ENCODE data around the gene HAGHL. TPM values are rescaled to one million over a fixed set of nuclear protein-coding genes. Genes with fewer than 3 reads are reported as not detected.

The HAGHL gene
- total RNA-seq, 2 donors from 2014 or later = 7.7 to 10.1 TPM

DNA sequence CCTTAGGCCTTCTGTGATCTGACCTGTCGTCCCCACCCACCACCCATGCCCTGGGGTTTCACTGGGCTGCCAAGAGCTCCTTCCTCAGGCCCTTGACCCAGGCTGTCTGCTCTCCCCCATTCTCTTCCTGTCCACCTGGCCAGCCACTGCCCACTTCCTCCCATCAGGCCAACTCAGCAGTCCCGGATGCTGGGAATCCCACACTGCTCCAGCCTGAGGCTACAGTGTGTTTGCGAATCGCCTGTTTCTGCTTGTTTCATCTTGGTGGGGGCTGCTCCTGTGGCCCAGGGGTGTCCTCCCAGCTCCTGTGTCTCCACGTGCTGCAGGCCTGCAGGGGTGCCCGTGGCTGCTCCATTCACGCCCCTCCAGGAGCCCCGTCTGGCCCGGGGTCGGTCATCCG lies 12.8 kb upstream of the HAGHL start:
- Histone ChIP-seq H3K4me1 (replicated peaks) (peaks cover 14% of the 10 kb centered on the region), H3K27ac (no peak overlapping the region), H3K36me3 (no peaks in the 10 kb centered on the region), H3K9me3 (no peaks in the 10 kb centered on the region), H3K27me3 (replicated peaks; ENCODE audit: insufficient read depth) (peaks cover 5% of the 10 kb centered on the region), H3K4me3 (no peak overlapping the region)
- 70% methylated on average over 11 of the region's 11 CpGs for WGBS
- DNase-seq (ENCODE audit: low spot score) = no peak
- TF ChIP-seq POLR2A (IDR thresholded peaks at IDR 0.05) (no peak), CTCF (IDR thresholded peaks at IDR 0.05) (no peak), POLR2AphosphoS5 (IDR thresholded peaks at IDR 0.05) (no peak)
- intact Hi-C loops (cut with DNase I) = loop anchor here (5.0 kb wide), 2 partner anchors 73 to 338 kb away; partner anchors contain the start of genes CHTF18 and RPUSD1

DNA sequence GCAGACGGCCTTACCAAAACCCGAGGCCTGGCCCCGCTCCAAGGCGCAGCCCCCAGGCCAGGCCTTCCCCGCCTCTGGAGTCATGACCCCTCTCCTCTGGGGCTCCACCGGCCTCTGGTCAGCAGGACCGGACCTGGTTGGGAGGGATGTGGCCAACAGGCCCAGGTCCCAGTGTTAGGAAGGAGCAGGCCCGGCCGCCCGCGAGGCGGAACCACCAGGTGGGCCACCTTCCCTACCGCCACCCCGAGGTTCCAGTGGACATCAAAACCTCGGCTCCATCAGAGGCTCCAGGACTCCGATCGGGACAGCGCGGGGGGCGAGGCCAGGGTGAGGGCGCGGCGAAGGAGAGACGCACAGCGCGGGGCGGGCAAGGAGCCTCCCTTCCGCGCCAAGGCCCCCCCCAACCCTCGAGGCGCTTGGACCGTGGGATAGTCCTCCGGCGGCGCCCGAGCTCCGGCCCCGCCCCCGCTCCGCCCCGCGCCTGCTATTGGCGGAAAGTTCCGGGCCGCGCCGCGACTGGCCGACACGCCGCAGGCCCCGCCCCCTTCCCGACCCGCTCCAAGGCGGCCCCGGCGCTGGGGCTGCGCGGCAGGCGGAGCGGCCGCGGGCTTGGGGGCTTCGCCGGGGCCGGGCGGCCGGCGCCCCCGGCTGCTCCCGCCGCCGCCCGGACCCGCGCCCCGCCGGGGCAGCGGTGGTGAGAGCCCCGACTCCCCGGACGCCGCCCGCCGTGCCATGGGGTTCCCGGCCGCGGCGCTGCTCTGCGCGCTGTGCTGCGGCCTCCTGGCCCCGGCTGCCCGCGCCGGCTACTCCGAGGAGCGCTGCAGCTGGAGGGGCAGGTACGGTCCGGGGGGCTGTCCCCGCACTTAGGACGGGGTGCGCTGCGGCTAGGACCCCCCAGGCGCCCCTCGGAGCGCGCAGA lies 12.1 kb upstream of the HAGHL start, which contains the start of gene METRN:
Gene METRN (plus strand): TSS at position 561 of the 919 bp plus-strand sequence. CDS start 172 bp downstream, at position 733.
- H3K9me3 ChIP-seq = no peaks in the 10 kb centered on the region
- DNase-seq (ENCODE audit: low spot score) = peak; percentile 85
- peak within 1 kb of the TSS; percentile 51 to 55 for H3K4me3 ChIP-seq
- WGBS = 12% methylated on average over 32 of the region's 108 CpGs
- peaks cover 15% of the 10 kb centered on the region for H3K4me1 ChIP-seq (replicated peaks)
- no peaks in the 10 kb centered on the region for H3K36me3 ChIP-seq
- H3K27me3 ChIP-seq (replicated peaks; ENCODE audit: insufficient read depth) = peaks cover 5% of the 10 kb centered on the region
- TF ChIP-seq POLR2A (IDR thresholded peaks at IDR 0.05) (no peak), CTCF (IDR thresholded peaks at IDR 0.05) (no peak), POLR2AphosphoS5 (IDR thresholded peaks at IDR 0.05) (no peak)
- H3K27ac ChIP-seq = no peak within 1 kb of the TSS
- intact Hi-C loops (cut with DNase I) = loop anchor here (5.0 kb wide), 2 partner anchors 72 to 337 kb away; partner anchors contain the start of genes CHTF18 and RPUSD1

DNA sequence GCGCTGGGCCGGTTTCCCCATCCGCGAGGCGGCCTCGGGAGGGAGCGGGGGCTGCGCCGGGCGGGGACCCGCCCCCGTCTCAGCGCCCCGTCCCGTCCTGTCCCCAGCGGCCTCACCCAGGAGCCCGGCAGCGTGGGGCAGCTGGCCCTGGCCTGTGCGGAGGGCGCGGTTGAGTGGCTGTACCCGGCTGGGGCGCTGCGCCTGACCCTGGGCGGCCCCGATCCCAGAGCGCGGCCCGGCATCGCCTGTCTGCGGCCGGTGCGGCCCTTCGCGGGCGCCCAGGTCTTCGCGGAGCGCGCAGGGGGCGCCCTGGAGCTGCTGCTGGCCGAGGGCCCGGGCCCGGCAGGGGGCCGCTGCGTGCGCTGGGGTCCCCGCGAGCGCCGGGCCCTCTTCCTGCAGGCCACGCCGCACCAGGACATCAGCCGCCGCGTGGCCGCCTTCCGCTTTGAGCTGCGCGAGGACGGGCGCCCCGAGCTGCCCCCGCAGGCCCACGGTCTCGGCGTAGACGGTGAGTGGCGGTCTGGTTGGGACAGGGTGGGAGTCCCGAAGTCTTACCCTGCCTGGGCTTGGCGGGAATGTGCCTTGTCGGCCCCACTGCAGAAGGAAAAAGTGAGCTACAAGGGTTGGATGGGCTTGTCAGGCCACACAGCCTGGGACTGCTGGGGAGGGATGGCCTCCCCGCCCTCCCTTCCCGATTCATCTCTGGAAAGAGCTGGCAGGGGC lies 11.3 kb upstream of the HAGHL start:
- H3K9me3 ChIP-seq = no peaks in the 10 kb centered on the region
- DNase-seq (ENCODE audit: low spot score) = no peak
- H3K4me3 ChIP-seq = peak overlapping the region; percentile 51 to 55
- peaks cover 2% of the 10 kb centered on the region for H3K27me3 ChIP-seq (replicated peaks; ENCODE audit: insufficient read depth)
- no peak overlapping the region for H3K27ac ChIP-seq
- TF ChIP-seq POLR2A (IDR thresholded peaks at IDR 0.05) (no peak), CTCF (IDR thresholded peaks at IDR 0.05) (peak in 1 of 4 experiments; percentile 20), POLR2AphosphoS5 (IDR thresholded peaks at IDR 0.05) (no peak)
- 2% methylated on average over 36 of the region's 74 CpGs for WGBS
- intact Hi-C loops (cut with DNase I) = no loop called here
- H3K36me3 ChIP-seq = no peaks in the 10 kb centered on the region
- H3K4me1 ChIP-seq (replicated peaks) = peaks cover 23% of the 10 kb centered on the region

DNA sequence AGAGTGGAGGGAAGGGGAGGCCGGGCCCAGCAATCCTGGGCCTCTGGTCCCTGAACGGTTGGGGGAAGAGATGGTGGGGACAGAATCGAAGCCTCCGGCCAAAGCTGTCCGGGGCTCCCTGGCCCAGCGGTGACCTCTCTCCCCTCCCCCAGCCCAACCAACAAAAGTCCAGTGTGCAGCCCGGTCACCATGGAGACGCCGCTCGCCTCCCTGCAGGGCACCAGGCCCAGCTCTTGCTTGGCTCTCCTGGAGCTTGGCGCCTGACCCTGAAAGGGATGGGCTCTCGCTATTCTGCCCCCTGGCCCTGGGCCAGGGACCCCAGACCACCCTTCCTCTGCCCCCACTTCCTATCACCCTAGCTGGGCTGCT lies 10.7 kb upstream of the HAGHL start:
- DNase-seq (ENCODE audit: low spot score) = no peak
- H3K27ac ChIP-seq = no peak overlapping the region
- H3K4me1 ChIP-seq (replicated peaks) = peaks cover 23% of the 10 kb centered on the region
- intact Hi-C loops (cut with DNase I) = no loop called here
- TF ChIP-seq POLR2A (IDR thresholded peaks at IDR 0.05) = no peak
- TF ChIP-seq POLR2AphosphoS5 (IDR thresholded peaks at IDR 0.05) = no peak
- no peak for TF ChIP-seq CTCF (IDR thresholded peaks at IDR 0.05)
- 8% methylated on average over 10 of the region's 12 CpGs for WGBS
- H3K27me3 ChIP-seq (replicated peaks; ENCODE audit: insufficient read depth) = no peaks in the 10 kb centered on the region
- H3K36me3 ChIP-seq = no peaks in the 10 kb centered on the region
- no peaks in the 10 kb centered on the region for H3K9me3 ChIP-seq
- peak overlapping the region in 1 of 2 donors; percentile 51 for H3K4me3 ChIP-seq

Measured in prostate gland (tissue), 2 donors.